GM20431 (cell line): ENCODE data around the gene FARP1.

Experiments
- in situ Hi-C: fragments of 300-500 bp; cut with MseI, MboI; formaldehyde crosslinking; loops from one replicate; pipeline ENCODE4 v1.15.0; 2020; ENCODE audit warnings: low sequenced_read_pairs; ENCODE audit not compliant: unreplicated experiment

FARP1 gene

DNA sequence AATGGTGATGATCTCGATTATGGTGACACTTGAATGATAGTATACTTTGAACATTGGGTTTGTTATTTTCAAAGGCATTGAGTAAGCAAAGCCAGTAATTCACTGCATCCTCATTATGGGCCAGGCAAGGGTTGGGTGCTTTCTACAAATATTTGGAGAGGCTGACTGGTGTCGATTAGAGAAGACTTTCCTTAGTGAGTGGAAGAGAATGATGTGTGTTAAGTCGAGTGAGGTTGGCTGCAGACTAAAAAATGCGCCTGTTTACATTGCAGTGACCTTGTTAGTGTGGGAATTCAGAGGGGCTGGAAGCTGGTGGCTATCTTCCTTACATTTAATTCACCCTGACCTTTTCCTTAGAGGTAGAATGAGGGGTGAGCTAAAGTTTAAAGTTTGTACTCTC is 56.6 kb downstream of the FARP1 start:
- in situ Hi-C loops, result no loop called here

DNA sequence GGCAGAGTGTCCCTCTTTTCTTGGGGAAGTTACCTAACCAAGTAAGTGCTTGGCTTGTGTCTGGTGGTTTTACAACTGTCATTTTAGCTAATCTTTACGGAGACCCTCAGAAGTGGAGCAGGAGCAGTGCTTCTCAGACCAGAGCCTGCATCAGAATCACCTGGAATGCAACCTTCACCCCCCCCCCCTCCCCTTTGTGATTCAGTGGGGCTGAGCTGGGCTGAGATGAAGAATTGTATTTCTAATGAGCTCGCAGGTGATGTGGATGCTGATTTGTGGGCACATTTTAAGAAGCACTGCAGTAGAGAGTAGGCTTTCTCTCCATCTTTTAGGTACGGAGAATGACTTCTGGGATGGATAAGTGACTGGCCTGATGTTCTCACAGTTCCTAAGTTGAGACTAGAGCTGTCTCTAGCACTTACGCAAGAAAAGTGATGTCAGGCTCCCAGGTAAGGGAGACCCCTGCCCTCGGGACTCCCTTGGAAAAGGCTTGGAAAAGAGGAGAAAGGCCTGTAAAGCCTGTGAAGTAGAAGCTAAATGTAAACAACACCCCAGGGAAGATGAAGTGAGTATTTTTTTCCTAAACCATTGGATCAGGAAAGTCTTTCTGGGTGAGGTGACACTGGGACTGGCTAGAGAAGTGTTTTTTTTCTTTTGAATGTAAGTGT is 57.5 kb downstream of the FARP1 start:
- in situ Hi-C loops, result no loop called here

DNA sequence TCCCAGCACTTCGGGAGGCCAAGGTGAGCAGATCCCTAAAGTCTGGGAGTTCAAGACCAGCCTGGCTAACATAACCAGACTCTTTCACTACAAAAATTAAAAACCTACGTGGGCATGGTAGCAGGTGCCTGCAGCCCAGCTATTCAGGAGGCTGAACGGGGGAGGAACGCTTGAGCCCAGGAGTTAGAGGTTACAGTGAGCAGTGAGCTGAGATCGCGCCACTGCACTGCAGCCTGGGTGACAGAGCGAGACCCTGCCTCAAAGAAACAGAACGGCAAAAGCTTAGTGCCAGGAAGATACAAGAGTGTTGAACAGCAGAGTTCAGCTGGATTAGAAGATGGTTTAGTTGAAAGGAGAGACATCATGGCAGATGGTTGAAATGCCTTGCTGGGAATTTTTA is 58.3 kb downstream of the FARP1 start:
- in situ Hi-C loops, result no loop called here

DNA sequence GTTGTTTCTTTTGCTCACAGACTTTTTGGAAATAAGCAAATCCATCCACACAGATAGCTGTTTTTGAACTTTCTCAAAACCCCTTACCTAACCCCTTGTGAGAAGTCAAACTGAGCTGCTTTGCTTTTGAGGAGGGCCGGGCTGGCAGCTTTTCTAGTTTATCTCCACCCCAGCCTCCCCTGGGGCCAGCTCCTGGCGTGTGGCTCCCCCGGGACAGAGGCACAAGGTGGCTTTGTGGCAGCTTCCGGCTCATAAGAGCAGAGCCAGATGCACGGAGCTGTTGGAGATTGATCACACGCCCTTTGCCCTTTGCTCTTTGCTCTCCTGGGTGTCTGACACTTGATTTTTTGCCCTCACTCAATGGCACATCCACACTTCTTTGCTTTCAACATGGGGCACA is 59.1 kb downstream of the FARP1 start:
- in situ Hi-C loops, result no loop called here

DNA sequence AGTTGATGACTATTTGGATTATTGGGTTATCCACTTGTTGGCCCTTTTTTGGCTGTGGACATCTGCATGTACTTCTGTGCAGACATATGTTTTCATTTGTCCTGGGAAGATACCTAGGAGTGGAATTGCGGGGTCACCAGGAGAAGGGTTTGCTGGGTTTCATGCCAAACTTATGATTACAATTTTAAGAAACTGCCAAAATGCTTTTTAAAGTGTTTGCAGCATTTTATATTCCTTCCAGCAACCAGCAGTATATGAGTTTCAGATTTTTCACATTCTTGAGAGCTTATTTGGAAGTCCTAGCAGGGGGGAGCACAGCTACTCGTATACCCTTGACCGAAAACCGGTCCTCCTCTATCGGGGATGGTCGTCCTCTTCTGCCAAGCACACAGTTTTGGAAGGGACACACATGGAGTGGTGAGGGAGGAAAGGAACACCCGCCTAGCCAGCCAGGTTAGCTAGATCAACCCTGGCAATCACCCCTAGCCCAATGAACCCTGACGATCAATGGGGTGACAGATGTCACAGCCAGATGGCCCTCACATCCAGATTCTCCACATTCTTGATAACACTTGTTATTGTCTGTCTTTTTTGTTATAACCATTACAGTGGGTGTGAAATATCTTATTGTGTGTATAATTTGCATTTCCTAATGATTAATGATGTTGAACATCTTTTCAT is 60.9 kb downstream of the FARP1 start:
- in situ Hi-C loops, result no loop called here

DNA sequence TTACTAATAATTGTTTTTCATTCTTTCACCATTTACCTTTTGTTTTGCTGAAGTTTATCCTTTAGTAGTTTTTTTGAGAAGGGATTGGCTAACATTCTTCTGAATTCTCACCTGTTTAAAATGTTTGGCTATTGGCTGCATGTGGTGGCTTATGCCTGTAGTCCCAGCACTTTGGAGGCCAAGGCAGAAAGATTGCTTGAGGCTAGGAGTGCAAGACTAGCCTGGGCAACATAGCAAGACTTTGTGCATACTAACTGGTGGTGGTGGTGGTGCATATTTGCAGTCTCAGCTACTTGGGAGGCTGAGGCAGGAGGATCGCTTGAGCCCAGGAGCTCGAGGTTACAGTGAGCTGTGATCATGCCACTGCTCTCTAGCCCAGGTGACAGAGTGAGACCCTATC is 61.7 kb downstream of the FARP1 start:
- in situ Hi-C loops, result no loop called here

DNA sequence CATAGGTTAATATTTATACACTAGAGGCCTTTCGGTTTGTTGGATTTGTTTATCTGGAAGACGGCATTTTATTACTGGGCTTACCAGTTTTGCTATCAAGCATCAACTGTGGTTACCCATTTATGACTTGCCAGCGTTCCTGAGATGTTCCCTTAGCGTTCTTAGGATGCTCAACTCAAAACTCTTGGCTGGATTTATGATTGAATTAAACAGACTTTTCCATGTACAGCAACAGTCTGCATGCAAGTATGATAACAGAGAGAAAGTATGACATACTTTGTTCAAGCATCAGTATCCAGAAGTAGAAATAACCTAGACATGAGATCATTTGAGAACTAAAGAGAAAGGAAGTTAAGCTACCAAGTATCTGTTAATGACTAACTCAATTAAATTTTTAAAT is 64.1 kb downstream of the FARP1 start:
- in situ Hi-C loops, result no loop called here

DNA sequence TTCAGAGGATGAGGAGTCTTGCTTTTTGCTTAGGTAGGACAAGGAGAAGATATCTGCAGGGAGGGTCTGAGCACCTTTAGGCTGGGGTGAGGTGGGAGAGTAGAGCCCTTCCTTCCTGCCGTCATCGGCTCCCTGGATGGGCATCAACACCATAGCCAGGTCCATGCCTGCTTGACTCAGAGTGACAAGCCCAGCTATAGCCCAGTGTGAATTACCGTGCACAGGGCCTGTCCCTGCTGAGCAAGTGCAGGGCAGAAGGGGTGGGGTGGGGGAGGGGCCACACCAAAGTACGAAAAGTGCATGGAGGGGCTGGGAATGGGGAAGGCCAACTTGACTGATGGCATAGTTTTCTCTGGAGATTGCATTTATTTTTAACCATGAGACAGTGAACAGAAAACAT is 64.5 kb downstream of the FARP1 start:
- in situ Hi-C loops, result no loop called here

DNA sequence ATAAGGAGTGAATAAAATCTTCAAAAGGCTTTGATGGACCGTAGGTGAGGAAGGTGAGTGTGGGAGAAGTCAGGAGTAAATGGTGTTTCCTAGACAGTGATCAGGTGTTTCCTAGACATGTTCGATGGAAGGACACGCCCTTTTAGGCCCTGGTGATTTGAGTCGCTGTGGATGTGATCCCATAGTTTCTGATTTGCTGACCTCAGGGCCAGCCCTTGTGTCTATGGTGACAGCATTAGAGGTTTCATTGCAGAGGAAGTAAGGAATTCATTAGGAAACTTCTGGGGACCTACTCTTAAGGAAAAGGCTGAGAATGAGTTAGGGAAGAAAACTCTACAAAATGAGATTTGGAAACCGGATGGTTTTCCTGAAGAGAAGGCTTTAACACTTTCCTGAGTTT is 65.7 kb downstream of the FARP1 start:
- in situ Hi-C loops, result no loop called here

DNA sequence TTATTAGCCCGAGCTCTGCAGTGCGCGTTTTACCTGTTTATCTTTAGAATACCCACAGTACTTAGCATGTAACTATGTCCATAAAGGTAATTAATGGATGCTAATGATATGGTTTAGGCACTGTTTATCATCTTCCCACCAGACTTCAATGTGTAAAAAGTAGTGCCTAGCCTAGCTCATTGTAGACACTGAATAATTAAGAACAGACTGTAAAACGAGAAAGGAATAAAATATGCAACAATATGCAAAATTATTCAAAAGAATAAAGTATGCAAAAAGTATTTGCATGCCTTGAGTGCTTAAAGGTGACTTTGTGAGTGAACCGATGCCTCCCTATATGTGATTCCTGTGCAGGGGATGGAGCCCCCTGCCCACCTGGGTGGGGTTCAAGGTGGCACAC is 69.9 kb downstream of the FARP1 start:
- in situ Hi-C loops, result no loop called here

DNA sequence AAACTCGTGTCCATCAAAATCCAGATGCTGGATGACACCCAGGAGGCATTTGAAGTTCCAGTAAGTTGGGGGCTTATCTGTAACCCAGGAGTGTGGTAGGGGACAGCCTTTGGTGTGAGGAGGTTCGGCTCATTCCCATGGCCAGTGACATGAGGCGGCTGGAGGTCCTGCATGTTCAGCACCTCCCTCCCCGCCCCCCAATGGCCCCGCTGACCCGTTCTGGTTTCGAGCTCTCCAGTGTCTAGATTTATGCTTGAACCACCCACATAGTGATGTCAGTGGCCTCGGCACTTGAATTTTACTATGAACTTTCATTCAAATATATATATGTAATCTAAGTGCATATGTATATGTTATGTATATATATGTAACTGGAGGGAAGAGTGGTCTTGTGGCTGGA is 70.5 kb downstream of the FARP1 start:
- in situ Hi-C loops, result no loop called here

DNA sequence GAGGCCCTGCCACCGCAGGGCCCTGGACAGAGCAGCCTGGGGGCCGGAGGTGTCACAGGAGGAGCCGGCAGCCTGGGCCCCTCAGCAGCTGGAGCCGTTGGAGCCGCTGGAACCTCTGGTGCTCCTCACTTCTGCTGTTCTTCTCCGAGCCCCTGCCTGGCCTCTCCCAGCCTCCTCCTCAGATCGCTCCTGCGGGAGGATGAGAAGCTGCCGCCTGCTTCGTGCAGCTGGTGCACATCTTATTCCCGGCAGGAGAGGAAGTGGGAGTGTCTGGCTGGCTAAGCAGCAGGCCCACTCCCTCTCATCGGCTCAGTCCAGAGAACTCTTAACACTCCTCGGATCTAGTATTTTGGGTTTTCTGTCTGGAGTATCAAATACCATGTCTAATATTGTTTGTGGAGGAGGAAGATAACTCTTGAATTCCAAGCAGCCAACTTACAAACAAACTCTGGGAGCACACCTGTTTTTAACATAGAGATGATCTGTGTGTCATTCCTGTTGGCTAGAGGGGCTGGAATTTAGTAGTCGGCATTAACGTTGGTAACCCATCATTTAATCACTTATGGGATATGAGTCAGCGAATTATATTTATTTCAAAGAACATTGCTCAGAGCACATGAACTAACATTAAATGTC is 71.2 kb downstream of the FARP1 start:
- in situ Hi-C loops, result no loop called here

DNA sequence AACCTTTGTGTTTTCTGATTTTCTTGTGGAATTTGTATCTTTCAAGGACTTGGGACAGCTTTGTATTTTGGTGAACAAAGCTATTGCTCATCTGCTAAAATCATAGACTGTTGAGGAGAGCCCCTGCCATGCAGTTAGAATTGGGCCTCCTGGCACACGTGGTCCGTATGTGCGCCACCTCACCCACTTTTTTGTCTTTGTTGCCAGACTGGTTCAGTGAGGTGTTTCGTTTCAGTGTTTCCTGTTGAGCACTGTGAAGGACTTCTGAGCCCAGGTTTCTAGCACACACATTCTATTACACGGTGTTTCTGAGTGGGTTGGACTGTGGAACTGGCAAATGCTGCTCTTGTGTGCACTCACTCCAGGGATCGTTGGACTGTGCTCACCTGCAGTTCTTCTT is 71.8 kb downstream of the FARP1 start:
- in situ Hi-C loops, result no loop called here

DNA sequence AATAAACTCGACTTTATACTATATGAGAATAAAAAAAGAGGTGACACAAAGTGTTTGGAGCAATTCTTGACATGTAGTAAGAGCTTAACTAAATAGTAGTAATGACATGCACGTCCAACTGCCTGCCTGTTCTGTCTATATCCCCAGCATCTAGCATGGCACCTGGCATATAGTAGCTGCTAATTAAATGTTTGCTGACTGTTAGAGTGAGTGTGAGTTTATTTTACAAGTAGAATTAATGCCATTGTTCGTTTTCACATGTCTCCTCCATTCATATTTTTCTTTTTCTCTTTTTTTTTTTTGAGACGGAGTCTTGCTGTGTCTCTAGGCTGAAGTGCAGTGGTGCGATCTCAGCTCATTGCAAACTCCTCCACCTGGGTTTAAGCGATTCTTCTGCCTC is 72.6 kb downstream of the FARP1 start:
- in situ Hi-C loops, result no loop called here

DNA sequence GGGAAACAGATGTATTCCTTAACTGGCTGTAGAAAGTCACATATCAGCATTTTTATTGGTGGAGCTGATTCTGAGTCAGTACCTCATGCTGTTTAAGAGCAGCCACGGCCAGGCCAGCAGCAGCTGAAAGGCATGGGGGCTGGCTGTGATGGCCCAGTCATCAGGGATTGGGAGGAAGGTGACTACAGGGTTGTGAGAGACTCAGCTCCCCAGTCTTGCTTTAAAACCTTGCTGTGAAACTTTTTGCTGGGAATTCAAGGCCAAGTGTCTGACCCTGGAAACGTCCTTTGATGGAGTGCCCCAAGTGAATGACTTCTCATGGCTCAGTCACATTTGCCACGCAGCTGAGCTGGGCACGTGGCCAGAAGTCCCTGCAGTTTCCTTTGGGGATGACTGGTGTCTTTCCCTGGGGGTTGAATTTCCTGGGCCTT is 73.3 kb downstream of the FARP1 start:
- in situ Hi-C loops, result no loop called here

DNA sequence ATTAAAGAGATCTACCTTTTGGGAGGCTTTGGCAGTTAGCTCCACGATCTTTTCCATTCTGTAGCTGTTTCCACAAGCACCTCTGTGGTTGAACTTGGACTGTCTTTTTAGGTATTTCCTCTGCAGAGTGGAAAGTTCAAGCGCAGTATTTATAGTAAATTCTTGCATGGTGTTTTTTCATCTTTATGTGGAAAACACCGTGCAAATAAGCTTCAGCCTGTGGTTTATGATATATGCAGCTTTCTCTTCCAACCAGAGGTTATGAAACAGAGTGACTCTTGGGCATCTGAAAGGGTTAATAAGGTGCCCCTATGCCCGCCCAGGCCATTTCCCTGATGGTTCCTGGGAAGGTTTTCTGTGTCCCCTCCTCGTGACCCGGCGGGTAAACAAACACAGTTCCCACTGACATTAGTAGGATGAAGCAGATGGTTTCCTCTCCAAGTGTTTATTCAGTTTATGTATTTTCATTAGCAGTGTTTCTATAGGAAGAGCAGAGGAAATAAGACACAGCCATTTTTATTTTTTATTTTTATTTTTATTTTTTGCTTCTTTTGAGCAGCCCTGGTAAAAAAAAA is 73.9 kb downstream of the FARP1 start:
- in situ Hi-C loops, result no loop called here

DNA sequence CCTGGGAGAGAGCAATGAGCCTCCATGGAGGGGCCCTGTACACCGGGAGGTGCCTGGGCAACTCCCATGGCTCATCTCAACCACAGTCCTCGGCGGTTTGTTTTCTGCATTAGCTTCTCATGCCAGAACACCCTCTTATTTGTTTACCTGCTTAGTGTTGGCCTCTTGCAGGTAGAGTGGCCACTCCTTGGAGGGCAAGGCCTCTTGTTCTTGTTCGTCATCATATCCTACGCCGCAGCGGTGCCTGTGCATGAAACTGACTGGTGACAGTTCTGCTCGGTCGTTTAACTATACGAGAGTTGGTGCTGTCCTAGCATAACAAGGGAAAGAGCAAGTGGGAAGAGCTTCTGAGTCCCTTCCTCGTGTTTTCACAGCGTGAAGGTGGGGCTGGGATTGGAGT is 74.7 kb downstream of the FARP1 start:
- in situ Hi-C loops, result no loop called here

DNA sequence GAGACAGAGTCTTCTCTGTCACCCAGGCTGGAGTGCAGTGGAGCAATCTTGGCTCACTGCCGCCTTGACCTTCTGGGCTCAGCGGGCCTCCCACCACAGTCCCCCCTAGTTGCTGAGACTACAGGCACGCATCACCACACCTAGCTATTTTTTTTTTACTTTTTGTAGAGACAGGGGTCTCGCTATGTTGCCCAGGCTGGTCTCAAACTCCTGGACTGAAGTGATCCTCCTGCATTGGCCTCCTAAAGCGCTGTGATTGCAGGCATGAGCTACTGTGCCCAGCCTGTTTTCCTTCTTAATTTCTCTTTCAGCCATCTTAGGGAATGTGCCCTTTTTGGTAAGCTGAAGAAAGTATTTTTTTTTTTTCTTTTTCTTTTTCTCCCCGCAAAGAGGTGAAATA is 76.8 kb downstream of the FARP1 start:
- in situ Hi-C loops, result no loop called here

DNA sequence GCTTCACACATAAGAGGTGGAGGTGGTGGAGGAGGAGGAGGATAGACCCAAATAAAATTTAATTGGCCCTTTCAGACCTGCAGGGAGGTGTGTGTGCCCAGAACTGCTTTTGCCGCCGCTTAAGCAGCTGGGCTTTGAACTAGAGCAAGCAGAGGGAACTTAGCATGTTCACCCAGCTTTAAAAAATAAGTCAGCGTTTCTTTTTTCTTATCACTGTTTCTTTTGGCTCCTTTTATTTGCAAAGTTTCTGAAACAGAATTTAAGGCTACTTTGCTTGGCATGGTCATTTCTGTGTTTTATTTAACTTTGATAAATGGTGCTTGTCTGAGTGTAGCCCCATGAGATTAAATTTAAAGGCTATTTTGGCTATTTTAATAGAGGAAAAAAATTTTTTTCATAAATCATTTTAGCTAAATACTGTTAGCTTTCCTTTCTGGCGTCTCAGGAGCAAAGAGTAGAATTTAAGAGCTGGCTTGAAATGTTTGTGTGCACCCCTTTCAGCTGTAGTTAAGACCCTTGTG is 77.4 kb downstream of the FARP1 start:
- in situ Hi-C loops, result no loop called here

DNA sequence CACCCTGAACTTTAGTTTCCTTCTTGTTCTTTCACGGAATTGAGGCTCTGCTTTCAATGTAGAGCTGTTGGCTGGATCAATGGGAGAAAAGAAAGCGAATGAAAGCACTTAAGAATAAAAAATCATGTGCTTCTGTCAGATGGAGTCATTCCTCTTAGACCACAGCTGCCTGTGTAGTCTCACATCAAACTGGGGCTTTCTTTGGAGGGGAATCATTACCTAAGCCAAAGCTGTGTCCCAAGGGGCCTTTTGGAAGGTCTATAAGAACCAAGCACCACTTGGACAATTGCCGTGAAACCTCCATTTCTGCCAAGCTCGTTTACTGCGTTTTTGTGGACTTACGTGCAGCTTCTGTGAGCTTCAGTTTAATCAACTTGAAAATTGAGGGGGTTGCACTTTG is 78.3 kb downstream of the FARP1 start:
- in situ Hi-C loops, result no loop called here

DNA sequence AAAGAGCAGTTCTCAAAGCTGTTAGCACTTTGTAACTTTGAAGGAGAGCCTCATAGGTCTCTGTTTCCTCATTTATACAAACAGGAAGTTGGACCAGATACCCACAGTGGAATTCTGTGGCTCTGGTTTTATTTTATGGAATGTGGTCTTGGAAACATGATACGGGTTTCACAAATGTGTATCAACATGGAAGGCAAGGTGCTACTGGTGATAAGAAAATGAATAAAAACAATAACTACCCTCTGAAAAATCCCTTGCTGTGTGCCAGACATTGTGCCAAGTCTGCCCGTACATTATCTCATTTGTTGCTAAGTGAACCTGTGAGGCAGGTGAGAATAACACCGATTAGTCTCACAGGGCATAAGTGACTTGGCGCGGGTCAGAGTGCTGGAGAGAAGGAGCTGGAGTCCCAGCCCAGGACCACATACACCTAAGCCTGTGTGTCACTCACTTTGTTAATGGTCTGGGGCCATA is 79.2 kb downstream of the FARP1 start:
- in situ Hi-C loops, result no loop called here
